NCI-H2196 treated with DMSO at 0.1 percent for 48 hours (cell line): Measurements from ENCODE around the gene CD177.
"Not testable (repeated sequence)": the region's sequence is repeated elsewhere in the genome, so short reads cannot be mapped to it uniquely, and the experiment has no call there.

ENCODE experiments used
- DNase-seq: peaks from one replicate; lab custom pipeline; 2025; ENCODE audit not compliant: unreplicated experiment; lab: John Stamatoyannopoulos, UW

Gene CD177

DNA sequence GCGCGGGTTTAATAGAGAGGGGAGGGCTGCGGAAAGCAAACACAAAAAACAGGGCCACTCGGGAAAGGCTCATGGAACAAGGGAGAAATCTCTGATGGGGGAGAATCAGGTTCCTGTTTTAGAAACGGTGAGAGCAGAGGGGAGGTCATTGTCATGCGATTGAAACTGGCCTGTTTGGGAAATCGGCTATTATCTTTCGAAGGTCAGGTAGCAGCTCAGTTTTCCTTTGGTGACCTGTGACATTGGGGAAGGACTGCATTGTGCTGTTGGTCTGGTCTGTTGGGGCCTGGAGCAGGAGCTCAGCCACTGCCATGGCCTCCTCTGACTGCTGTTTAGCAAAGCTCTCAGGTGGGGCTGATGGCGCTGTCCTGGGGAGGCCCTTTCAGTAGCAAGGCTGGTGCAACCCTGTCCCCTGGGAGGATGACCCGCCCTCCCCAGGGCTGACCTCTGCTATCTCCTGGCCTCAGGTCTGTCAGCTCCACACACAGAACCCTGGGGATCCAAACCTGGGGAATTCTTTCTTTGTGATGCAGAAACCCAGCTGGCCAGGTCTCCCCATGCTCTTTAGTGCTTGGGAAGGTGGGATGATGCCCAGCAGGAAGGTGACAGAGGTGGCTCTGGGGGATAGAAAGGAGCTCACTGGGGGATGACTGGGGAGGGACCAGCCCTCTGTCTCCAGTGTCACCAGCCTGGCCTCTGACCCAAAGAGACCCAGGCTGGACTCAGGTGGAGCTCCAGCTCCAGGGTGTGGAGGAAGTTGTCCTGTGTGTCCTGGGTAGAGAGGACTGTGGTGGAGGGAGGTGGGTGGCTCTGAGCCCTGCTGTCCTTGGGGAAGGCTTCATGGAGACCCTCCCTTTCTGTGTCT is 21.2 kb upstream of the CD177 start:
- no peak for DNase-seq

DNA sequence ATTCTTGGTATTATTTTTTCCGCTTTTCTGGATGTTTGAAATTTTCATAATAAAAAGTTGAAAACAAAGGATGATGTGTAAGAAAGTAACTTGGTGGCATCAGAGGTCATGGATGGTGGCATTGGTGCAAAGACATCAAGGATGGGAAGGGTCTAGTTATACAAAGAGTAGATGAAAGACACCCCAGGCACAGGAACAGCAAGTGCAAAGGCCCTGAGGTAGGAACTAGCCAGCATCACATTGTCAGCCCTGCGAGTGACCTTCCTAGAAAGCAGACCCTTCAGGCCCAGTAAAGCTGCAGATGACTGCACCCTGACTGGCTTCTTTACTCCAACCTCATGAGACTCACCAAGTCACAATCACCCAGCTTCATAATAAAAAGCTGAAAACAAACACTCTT is 17.0 kb upstream of the CD177 start:
- not testable (repeated sequence) for DNase-seq

DNA sequence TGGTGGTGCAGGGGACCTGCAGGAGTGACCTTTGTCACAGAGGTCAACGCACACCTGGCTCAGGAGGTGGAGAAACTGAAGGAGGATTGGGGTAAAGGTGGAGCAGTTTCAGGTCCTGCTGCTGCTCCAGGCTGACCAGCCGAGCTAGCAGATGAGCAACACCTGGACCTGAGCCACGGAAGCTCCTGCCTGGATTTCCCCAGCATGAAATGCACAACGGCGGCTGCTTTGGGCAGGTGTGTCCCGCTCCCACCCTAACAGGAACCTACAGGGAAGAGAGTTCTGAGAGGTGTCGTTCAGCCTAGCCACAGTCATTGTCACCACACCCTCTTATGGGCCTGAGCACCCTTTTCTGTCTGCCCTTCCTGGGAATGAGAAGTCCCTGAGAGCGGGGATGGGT is 15.7 kb upstream of the CD177 start:
- no peak for DNase-seq

DNA sequence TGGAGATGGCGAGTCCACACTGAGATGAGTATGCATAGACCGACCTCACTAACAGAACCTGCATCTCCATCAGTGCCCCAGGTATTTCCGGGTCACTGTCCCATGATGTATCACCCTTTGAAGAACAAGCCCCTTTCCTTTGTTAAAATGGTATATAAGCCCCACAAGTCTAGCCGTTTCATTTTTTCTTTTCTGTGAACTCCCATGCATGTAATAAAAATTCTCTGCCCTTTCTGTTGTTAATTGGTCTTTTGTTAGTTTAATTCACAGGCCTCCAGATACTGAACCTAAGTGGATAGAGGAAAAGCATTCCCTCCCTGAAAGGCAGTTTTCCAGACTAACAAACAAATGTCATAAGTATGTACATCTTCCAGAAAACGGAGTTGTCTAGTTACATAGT is 15.0 kb upstream of the CD177 start:
- DNase-seq = no peak

DNA sequence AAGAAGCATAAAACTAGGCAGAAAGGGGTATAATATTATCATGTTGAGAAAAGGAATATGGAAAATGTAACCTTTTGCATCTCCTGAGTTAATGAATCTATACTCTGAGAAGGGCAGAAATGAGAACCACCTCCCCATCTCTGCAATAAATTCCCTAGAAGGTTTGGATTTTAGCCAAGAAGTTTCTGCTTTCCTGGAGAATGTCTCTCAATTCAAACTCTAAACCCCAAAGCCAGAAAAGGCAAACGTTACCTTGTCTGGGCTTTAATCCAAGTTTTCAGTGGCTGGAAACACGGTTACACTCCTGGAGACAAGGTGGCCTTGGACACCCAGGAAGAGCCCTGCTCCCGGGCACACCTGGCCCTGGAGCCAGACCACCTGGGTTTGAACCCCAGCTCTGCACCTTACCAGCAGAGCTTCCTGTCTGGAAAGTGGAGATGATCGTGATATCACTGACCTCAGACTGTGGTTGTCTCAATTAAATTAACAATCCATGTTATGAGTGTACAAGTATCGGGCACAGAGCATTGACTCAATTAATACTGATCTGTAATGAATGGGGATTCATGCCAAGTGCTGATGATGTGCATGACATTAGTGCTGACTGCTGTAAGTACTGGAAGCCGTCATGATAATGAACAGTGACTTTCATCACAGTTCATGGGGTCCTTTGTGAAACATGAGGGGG is 14.1 kb upstream of the CD177 start:
- DNase-seq = not testable (repeated sequence)

DNA sequence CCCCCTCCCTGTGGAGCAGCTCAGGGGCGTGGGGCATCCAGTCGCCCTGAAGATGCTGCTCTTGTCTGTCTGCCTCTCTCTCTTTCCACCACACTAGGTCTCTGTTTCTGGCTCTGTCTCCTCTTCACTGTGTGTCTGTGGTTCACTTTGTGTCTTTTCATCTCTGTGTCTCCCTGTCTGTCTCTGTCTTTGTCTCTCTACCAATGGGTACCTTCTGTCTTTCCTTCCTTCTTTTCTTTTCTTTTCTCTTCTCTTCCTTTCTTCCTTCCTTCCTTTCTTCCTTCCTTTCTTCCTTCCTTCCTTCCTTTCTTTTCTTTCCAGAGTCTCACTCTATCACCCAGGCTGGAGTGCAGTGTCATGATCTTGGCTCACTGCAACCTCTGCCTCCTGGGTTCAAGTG is 13.4 kb upstream of the CD177 start:
- not testable (repeated sequence) for DNase-seq

DNA sequence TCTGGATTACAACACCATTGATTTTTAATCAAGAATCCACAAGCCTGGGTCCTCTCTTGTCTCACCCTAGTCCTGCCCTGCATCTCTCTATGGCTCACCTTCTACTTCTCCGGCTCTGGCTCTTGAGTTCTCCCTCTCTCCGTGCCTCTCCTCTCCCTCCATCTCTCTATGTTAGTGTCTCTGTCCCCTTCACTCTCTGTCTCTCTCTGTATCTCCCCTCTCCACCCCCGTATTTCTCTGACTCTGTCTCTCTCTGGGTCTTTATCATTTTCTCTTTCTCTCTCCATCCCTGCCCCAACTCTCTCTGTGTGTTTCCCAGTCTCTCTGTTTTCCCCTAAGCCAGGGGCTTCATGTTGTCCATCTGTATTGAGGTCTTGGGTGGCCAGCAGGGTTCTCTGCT is 12.4 kb upstream of the CD177 start:
- DNase-seq = not testable (repeated sequence)

DNA sequence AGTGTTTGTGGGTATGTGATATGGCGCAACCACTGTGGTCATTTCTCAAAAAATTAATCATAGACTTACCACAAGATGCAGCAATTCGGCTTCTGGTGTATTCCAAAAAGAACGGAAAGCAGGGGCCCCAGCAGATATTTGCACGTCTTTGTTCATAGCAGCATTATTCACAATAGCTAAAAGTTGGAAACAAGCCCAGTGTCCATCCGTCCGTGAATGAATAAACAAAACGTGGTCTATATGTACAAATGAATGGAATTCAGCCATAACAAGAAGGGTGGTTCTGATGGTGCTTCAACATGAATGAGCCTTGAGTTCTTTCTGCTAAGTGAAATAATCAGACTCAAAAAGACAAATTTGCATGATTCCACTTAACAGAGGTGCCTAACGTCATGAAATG is 11.4 kb upstream of the CD177 start:
- peak; percentile 63 for DNase-seq

DNA sequence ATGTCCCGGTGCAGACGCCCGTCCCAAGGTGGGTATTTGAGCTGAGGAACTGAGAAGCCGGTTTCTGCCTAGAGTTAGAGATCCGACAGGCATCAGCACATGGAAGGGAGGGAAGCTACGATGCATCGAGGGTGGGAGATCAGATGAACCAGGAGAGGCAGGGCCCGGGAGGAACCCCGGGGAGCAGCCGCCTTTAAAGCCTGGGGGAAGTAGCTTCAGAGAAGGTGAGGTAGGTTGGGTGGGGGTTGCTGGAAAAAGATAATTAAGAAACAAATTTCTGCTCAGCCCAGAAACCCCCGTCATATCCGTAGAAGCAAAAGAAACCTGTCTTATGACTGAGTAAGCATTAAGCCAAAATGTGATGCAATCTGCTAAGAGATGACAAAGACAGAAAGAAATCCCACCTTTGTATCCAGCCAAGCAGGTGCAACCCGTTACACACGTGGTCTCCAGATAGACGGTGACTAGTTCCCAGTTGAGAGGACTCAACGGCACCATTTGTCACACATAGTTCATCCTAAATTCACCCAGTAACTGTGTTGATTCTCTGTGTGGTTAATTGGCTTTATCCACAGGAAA is 9.1 kb upstream of the CD177 start:
- DNase-seq = not testable (repeated sequence)

DNA sequence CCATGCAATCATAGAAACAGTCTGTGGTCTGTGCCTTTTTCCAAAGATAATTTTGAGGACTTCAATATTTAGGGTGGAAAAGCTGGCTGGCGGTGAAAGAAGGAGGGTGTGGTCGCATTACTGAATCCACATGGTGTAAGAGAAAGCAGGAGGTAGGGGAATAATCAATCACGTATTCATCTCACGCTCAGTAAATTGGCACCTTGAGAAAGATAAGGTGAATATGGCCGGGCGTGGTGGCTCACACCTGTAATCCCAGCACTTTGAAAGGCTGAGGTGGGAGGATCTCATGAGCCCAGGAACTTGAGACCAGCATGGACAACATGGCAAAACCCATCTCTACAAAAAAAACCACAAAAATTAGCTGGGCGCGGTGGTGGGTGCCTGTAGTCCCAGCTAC is 3.7 kb upstream of the CD177 start:
- not testable (repeated sequence) for DNase-seq

DNA sequence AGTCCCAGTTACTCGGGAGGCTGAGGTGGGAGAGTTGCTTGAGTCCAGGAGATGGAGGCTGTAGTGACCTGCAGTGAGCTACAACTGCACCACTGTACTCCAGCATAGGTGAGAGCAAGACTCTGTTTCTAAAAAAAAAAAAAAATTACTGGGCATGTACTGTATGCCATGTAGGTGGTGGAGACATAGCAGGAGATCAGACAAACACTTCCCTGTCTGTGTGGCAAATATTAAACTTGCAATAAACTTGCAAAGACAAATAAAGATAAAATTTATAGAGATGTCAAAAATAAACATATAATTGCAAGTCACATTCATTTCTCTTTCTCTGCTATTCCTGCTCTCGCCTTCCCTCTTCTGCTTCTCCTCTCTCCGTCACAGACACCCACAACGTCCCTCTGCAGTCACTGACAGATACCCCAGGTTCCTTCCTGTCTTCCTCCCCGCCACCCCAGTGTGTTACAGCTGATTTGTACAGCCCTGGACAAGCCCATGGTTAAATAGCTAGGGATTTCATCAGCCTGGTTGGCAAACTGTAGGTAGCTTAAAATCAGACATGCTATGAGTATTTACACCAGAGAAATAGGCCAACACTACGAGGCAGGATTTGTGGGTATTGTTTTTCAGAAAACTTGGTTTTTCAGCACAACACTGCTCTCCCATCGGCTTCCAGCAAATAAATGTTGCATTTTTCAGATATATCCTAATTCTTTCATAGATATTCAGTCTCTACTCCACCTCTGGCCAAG is 1.3 kb upstream of the CD177 start:
- DNase-seq = no peak

DNA sequence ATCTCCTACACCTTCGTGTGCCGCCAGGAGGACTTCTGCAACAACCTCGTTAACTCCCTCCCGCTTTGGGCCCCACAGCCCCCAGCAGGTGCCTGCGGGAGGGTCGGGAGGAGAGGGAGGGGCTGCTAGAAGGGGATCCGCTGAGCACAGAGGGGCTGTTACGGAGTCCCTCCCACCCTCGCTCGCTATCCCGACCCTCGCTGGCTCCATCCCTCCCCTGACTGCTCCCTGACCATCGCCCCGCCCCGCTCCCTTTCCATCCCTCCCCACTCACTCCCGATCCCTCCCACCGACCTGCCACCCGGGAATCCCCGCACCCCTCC is 780 bp downstream of the CD177 start:
- no peak for DNase-seq

DNA sequence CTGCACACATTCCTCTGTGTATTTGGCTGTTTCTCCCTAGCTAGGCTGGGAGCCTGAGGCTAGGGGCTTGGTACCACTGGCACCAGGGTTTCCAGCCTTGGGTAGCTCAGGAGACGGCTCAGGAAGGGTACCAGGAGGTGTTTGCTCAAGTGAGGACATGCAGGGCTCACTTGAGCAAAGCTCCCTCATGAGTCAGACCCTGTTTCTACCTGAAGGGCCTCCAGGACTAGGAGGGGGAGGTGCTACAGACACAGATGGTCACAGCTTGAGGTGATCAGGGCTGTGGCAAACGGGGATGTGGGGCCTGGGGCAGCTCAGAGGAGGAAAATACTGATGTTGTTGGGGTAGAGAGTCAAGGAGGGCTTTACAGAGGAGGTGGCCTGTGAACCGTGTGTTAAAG is 3.3 kb downstream of the CD177 start:
- DNase-seq = not testable (repeated sequence)

DNA sequence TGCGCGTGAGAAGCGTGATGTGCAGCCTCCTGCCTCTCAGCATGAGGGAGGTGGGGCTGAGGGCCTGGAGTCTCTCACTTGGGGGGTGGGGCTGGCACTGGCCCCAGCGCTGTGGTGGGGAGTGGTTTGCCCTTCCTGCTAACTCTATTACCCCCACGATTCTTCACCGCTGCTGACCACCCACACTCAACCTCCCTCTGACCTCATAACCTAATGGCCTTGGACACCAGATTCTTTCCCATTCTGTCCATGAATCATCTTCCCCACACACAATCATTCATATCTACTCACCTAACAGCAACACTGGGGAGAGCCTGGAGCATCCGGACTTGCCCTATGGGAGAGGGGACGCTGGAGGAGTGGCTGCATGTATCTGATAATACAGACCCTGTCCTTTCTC is 8.7 kb downstream of the CD177 start:
- no peak for DNase-seq

DNA sequence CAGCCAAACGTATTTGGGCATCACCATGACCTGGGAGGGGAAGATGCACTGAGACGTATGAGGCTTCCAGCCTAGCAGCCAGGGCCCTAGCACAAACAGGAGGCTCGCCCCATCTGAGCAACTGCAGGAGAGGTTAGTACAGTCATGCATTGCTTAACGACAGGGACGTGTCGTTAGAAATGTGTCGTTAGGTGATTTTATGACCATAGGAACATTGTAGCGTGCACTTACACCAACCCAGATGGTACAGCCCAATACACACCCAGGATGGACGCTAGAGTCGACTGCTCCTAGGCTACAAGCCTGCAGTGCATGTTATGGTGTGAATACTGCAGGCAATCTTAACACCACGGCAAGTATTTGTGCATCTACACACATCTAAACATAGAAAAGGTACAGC is 9.3 kb downstream of the CD177 start:
- no peak for DNase-seq

DNA sequence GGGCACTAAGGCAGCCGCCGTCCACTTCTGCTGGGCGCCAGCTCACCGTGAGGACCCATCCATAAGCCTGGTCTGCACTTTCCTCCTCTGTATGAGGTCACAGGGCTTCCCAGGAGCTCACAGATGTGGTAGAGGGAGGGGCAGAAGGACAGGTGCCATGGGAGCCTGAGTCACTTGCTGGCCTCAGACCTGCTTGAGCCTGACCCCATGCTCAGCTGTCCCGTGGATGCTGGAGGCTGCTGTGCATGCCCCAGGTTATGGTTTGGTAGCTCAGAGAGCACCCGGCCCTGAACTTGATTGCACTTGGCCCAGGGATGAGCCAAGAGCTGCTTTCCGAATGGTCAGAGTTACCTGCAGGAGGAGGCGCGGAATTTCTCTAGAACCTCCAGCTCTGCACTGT is 12.2 kb downstream of the CD177 start:
- not testable (repeated sequence) for DNase-seq

DNA sequence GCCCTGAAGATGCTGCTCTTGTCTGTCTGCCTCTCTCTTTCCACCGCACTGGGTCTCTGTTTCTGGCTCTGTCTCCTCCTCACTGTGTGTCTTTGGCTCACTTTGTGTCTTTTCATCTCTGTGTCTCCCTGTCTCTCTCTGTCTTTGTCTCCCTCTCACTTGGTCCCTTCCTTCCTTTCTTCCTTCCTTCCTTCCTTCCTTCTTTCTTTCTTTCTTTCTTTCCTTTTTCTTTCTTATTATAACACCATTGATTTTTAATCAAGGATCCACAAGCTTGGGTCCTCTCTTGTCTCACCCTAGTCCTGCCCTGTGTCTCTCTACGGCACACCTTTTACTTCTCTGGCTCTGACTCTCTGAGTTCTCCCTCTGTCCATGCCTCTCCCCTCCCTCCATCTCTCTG is 14.3 kb downstream of the CD177 start:
- no peak for DNase-seq

DNA sequence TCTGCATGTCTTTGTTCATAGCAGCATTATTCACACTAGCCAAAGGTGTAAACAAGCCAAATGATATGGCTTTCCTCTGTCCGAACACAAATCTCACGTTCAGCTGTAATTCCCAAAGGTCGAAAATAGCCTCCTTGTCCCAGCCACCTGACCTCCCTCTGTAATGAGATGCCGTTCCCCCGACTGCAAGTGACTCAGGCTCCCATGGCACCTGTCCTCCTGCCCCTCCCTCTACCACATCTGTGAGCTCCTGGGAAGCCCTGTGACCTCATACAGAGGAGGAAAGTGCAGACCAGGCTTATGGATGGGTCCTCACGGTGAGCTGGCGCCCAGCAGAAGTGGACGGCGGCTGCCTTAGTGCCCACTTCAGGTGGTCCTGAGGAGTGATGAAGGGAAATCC is 15.4 kb downstream of the CD177 start:
- DNase-seq = peak; percentile 32

DNA sequence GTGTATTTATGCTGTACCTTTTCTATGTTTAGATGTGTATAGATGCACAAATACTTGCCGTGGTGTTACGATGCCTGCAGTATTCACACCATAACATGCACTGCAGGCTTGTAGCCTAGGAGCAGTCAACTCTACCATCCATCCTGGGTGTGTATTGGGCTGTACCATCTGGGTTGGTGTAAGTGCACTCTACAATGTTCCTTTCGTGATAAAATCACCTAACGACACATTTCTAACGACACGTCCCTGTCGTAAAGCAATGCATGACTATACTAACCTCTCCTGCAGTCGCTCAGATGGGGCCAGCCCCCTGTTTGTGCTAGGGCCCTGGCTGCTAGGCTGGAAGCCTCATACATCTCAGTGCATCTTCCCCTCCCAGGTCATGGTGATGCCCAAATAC is 18.4 kb downstream of the CD177 start:
- no peak for DNase-seq

DNA sequence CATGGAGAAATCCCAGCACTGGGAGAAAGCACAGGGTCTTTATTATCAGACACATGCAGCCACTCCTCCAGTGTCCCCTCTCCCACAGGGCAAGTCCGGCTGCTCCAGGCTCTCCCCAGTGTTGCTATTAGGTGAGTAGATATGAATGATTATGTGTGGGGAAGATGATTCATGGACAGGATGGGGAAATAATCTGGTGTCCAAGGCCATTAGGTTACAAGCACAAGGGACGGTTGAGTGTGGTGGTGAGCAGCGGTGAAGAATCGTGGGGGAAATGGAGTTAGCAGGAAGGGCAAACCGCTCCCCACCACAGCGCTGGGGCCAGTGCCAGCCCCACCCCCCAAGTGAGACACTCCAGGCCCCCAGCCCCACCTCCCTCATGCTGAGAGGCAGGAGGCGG is 19.0 kb downstream of the CD177 start:
- no peak for DNase-seq

DNA sequence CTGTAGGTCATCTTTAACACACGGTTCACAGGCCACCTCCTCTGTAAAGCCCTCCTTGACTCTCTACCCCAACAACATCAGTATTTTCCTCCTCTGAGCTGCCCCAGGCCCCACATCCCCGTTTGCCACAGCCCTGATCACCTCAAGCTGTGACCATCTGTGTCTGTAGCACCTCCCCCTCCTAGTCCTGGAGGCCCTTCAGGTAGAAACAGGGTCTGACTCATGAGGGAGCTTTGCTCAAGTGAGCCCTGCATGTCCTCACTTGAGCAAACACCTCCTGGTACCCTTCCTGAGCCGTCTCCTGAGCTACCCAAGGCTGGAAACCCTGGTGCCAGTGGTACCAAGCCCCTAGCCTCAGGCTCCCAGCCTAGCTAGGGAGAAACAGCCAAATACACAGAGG is 24.1 kb downstream of the CD177 start:
- not testable (repeated sequence) for DNase-seq

DNA sequence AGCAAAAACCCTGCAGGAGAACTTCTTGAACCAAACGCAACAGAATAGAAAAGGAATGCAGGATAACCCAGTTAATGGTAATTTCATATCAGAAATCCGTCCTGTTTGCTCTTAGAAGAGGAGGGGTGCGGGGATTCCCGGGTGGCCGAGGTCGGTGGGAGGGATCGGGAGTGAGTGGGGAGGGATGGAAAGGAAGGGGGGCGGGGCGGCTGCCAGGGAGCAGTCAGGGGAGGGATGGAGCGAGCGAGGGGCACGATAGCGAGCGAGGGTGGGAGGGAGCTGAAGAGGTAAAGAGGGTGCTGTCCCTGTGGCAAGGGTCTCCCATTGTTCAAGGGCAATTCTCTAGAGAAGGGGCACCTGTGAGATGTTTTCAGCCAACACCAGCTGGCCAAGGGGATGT is 26.5 kb downstream of the CD177 start:
- no peak for DNase-seq
